ENCODE measurements around the gene MED26.

The MED26 gene

GRCh38 chr19:16536130-16536529 is 91.9 kb downstream of the MED26 start:
- no peak for DNase-seq (ENCODE audit: low read depth)

GRCh38 chr19:16535381-16535780 is 92.6 kb downstream of the MED26 start:
- no peak for DNase-seq (ENCODE audit: low read depth)

- DNase-seq (ENCODE audit: low read depth), result no peak
Observed at GRCh38 chr19:16532440-16533234, 95.4 kb downstream of the MED26 start.

GRCh38 chr19:16531380-16531669 is 96.7 kb downstream of the MED26 start:
- DNase-seq (ENCODE audit: low read depth), result no peak

- DNase-seq (ENCODE audit: low read depth), result no peak
Observed at GRCh38 chr19:16530540-16531379, 97.2 kb downstream of the MED26 start.

GRCh38 chr19:16529466-16530144 is 98.4 kb downstream of the MED26 start:
- no peak for DNase-seq (ENCODE audit: low read depth)

GRCh38 chr19:16527971-16528521 is 100.0 kb downstream of the MED26 start:
- DNase-seq (ENCODE audit: low read depth), result no peak

- DNase-seq (ENCODE audit: low read depth), result no peak
Observed at GRCh38 chr19:16527334-16527935, 100.6 kb downstream of the MED26 start.

- no peak for DNase-seq (ENCODE audit: low read depth)
Observed at GRCh38 chr19:16525751-16526481, 102.1 kb downstream of the MED26 start.

GRCh38 chr19:16524991-16525734 is 102.8 kb downstream of the MED26 start:
- no peak for DNase-seq (ENCODE audit: low read depth)

Measured in stromal cell of bone marrow (primary cell).